ENCODE measurements around the gene RGS2. TPM values are rescaled to one million over a fixed set of nuclear protein-coding genes. Genes with fewer than 3 reads are reported as not detected.

RGS2 gene
- total and polyA plus RNA-seq, 2 of the 4 experiments (the other 2 are of a cell fraction), result 13.5 to 19.7 TPM

DNA sequence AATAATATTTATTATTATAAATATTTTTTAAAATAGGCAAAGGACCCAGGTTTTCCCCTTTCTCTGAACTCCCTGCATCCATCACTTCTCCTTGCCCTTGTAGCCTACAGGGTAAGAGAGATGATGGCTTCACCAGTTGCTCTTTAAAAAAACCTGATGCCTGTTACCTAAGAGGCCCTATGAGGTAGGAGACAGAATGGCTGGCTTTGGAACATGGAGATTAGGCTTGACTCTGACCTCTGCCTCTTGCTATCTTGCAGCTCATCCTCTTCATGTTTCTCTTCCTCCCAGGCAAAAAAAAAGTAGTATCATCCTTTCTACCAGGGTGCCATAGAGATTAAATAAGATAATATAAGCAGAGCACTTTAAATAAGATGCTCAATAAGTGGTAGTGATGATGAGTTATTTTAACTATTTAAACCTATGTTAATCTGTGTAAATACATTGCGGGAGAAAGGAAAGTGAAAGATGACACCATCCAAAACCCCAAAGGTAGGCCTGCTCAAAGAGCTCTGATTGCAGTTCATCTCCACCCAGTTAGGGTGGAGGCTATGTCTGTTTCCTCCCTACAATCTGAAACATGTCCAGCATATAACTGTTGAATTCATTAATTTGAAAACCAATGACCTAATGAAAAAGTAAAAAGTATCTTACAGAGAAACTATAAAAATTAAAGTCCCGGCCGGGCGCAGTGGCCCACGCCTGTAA, 51.8 kb downstream of the RGS2 start:
- intact Hi-C loops (cut with micrococcal nuclease), result no loop called here
- H3K18ac ChIP-seq (ENCODE audit: low read depth, low read length), result no peak overlapping the region
- no CpG with 5 or more reads among the region's 5 CpGs for WGBS, 2 experiments (ENCODE audit: extremely low coverage in 2 of 2, insufficient read length in 1 of 2)
- H4K20me1 ChIP-seq (ENCODE audit: insufficient read depth, low read length), result no peaks in the 10 kb centered on the region
- H3K27ac ChIP-seq (ENCODE audit: insufficient read depth, low read length), result no peak overlapping the region
- H2BK5ac ChIP-seq (ENCODE audit: low read depth, low read length, poor library complexity, severe bottlenecking), result no peak overlapping the region
- no peak overlapping the region for H2BK15ac ChIP-seq (ENCODE audit: low read depth, low read length)
- no peak overlapping the region for H2AK9ac ChIP-seq (replicated peaks; ENCODE audit: low read depth, low read length, poor library complexity)
- H4K91ac ChIP-seq (ENCODE audit: insufficient read depth, low read depth, low read length), result no peak overlapping the region
- no peak overlapping the region; the same call in 1 of the 2 replicates for H3K14ac ChIP-seq (replicated peaks; ENCODE audit: low read depth, low read length)
- H3K23ac ChIP-seq (ENCODE audit: low read depth, low read length), result no peak overlapping the region
- H2BK20ac ChIP-seq (ENCODE audit: low read depth, low read length), result no peak overlapping the region
- H4K5ac ChIP-seq (ENCODE audit: low read depth, low read length), result no peak overlapping the region
- H3K4me3 ChIP-seq (ENCODE audit: insufficient read depth, low read depth, low read length), result no peak overlapping the region
- dilution Hi-C loops (cut with HindIII; ENCODE audit: low sequenced_read_pairs, unreplicated experiment), result no loop called here
- no peaks in the 10 kb centered on the region for H3K27me3 ChIP-seq (ENCODE audit: control insufficient read depth, insufficient read depth, low read length)
- no peak overlapping the region for H3K4me2 ChIP-seq (ENCODE audit: low read depth, low read length)
- H2AFZ ChIP-seq (replicated peaks; ENCODE audit: low read length, poor library complexity), result no peak overlapping the region
- no peaks in the 10 kb centered on the region for H3K36me3 ChIP-seq (ENCODE audit: control insufficient read depth, insufficient read depth, low read length)
- H2BK120ac ChIP-seq (ENCODE audit: low read depth, low read length), result no peak overlapping the region
- no peak overlapping the region for H2AK5ac ChIP-seq (ENCODE audit: low read depth, low read length)
- H3K4ac ChIP-seq (ENCODE audit: low read depth, low read length), result no peak overlapping the region
- ATAC-seq (ENCODE audit: low read depth) (no peak), DNase-seq (no peak)
- H3K9me1 ChIP-seq (ENCODE audit: insufficient read depth, low read length), result no peaks in the 10 kb centered on the region
- H4K8ac ChIP-seq (ENCODE audit: low read depth in 2 of 2, low read length in 2 of 2), result no peak overlapping the region
- ChIA-PET CTCF (interaction anchor here (0.7 kb wide), 1 partner anchor 152 kb away, joined by 3 read pairs; no protein-coding TSS in a partner anchor), POLR2A (ENCODE audit: unreplicated experiment) (no interaction called here)
- in situ Hi-C loops (cut with MboI; ENCODE audit: low sequenced_read_pairs), result no loop called here
- no peaks in the 10 kb centered on the region for H3K9me3 ChIP-seq (ENCODE audit: control insufficient read depth, insufficient read depth, low read length)
- no peak for TF ChIP-seq NFE2L2 (IDR thresholded peaks at IDR 0.05; ENCODE audit: low read depth, low read length)
- no peak for TF ChIP-seq CEBPB (IDR thresholded peaks at IDR 0.05; ENCODE audit: low read depth, low read length)
- TF ChIP-seq, protein P1, sequence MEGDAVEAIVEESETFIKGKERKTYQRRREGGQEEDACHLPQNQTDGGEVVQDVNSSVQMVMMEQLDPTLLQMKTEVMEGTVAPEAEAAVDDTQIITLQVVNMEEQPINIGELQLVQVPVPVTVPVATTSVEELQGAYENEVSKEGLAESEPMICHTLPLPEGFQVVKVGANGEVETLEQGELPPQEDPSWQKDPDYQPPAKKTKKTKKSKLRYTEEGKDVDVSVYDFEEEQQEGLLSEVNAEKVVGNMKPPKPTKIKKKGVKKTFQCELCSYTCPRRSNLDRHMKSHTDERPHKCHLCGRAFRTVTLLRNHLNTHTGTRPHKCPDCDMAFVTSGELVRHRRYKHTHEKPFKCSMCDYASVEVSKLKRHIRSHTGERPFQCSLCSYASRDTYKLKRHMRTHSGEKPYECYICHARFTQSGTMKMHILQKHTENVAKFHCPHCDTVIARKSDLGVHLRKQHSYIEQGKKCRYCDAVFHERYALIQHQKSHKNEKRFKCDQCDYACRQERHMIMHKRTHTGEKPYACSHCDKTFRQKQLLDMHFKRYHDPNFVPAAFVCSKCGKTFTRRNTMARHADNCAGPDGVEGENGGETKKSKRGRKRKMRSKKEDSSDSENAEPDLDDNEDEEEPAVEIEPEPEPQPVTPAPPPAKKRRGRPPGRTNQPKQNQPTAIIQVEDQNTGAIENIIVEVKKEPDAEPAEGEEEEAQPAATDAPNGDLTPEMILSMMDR (conservative IDR thresholded peaks at IDR 0.05; ENCODE audit: low read depth, low read length), result no peak
- no peak for TF ChIP-seq RFX5 (IDR thresholded peaks at IDR 0.05; ENCODE audit: low read depth, low read length)
- TF ChIP-seq MAFK (IDR thresholded peaks at IDR 0.05; ENCODE audit: low read depth, low read length), result no peak
- TF ChIP-seq FOS (IDR thresholded peaks at IDR 0.05; ENCODE audit: low read depth, low read length), result no peak
- no peak for TF ChIP-seq RAD21 (IDR thresholded peaks at IDR 0.05; ENCODE audit: low read length)
- no peak for TF ChIP-seq BHLHE40 (IDR thresholded peaks at IDR 0.05; ENCODE audit: low read depth, low read length)
- TF ChIP-seq, protein P2, sequence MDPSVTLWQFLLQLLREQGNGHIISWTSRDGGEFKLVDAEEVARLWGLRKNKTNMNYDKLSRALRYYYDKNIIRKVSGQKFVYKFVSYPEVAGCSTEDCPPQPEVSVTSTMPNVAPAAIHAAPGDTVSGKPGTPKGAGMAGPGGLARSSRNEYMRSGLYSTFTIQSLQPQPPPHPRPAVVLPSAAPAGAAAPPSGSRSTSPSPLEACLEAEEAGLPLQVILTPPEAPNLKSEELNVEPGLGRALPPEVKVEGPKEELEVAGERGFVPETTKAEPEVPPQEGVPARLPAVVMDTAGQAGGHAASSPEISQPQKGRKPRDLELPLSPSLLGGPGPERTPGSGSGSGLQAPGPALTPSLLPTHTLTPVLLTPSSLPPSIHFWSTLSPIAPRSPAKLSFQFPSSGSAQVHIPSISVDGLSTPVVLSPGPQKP (IDR thresholded peaks at IDR 0.05; ENCODE audit: borderline replicate concordance, low read depth, low read length), result no peak
- TF ChIP-seq SMC3 (IDR thresholded peaks at IDR 0.05; ENCODE audit: low read depth, low read length), result no peak
- TF ChIP-seq POLR2A (IDR thresholded peaks at IDR 0.05; ENCODE audit: low read depth, low read length), result no peak
- TF ChIP-seq MXI1 (IDR thresholded peaks at IDR 0.05; ENCODE audit: borderline replicate concordance, low read depth, low read length), result no peak
- TF ChIP-seq USF2 (IDR thresholded peaks at IDR 0.05; ENCODE audit: low read depth, low read length), result no peak
- no peak for TF ChIP-seq RCOR1 (IDR thresholded peaks at IDR 0.05; ENCODE audit: insufficient replicate concordance, low read length)
- BruUV-seq (replicated peaks), result no TSS peak
- H3K79me1 ChIP-seq (ENCODE audit: low read depth in 1 of 2, low read length in 2 of 2), result no peaks in the 10 kb centered on the region
- H3K9ac ChIP-seq (ENCODE audit: low read depth, low read length), result no peak overlapping the region
- H3K56ac ChIP-seq (ENCODE audit: extremely low read depth, insufficient read depth, low read length), result no peak overlapping the region
- H3K4me1 ChIP-seq (ENCODE audit: control insufficient read depth, insufficient read depth, low read length), result no peaks in the 10 kb centered on the region
